Bronchial epithelial cell (primary cell): ENCODE measurements around the gene CCR5AS.

Experiments used
- DNase-seq: peaks from one replicate; pipeline ENCODE4 v3.0.0-alpha.2; 2010; ENCODE audit warnings: low read depth
- FAIRE-seq: peaks from 2 replicates; lab custom pipeline; 2011; peaks lifted over from hg19 to GRCh38; lab: Jason Lieb, UNC
- H3K27me3 ChIP-seq: 2 replicates; pipeline ENCODE4 v1.5.1; 2011; ENCODE audit warnings: low read length; ENCODE audit not compliant: control insufficient read depth, insufficient read depth
- H3K36me3 ChIP-seq: 2 replicates; pipeline ENCODE4 v1.5.1; 2011; ENCODE audit warnings: low read length; ENCODE audit not compliant: control insufficient read depth, insufficient read depth
- H3K4me3 ChIP-seq: 2 replicates; pipeline ENCODE4 v1.5.1; 2011; ENCODE audit warnings: mild to moderate bottlenecking, low read depth, low read length, control low read depth
- CTCF ChIP-seq: IDR thresholded peaks from 2 replicates; pipeline ENCODE4 v1.5.1; 2011; ENCODE audit warnings: mild to moderate bottlenecking, moderate library complexity, low read length, control low read depth, inconsistent platforms; ENCODE audit not compliant: insufficient read depth, severe bottlenecking

Gene CCR5AS

GRCh38 chr3:46398186-46398955 is 8.5 kb downstream of the CCR5AS start:
- no peaks in the 10 kb centered on the region for H3K36me3 ChIP-seq
- no peak for DNase-seq
- no peaks in the 10 kb centered on the region for H3K27me3 ChIP-seq
- H3K4me3 ChIP-seq: no peak overlapping the region
- no peak for FAIRE-seq
- no peak for TF ChIP-seq CTCF

- FAIRE-seq: no peak
- DNase-seq: no peak
Measured at GRCh38 chr3:46397111-46397510, 9.8 kb downstream of the CCR5AS start.

GRCh38 chr3:46395766-46396530 is 10.9 kb downstream of the CCR5AS start:
- TF ChIP-seq CTCF: no peak
- Histone ChIP-seq H3K4me3 (no peak overlapping the region), H3K27me3 (no peaks in the 10 kb centered on the region), H3K36me3 (no peaks in the 10 kb centered on the region)
- DNase-seq (no peak), FAIRE-seq (no peak)

More at GRCh38 chr3:46397111-46397510, 9.8 kb downstream of the CCR5AS start:
- TF ChIP-seq CTCF: no peak
- H3K4me3 ChIP-seq: no peak overlapping the region
- no peaks in the 10 kb centered on the region for H3K36me3 ChIP-seq
- H3K27me3 ChIP-seq: no peaks in the 10 kb centered on the region

- H3K27me3 ChIP-seq: no peaks in the 10 kb centered on the region
- no peaks in the 10 kb centered on the region for H3K36me3 ChIP-seq
- TF ChIP-seq CTCF: no peak
- FAIRE-seq (no peak), DNase-seq (no peak)
- H3K4me3 ChIP-seq: no peak overlapping the region
Measured at GRCh38 chr3:46395210-46395661, 11.6 kb downstream of the CCR5AS start.

GRCh38 chr3:46393554-46394434 is 13.1 kb downstream of the CCR5AS start:
- TF ChIP-seq CTCF: no peak
- DNase-seq (no peak), FAIRE-seq (no peak)
- H3K4me3 ChIP-seq: no peak overlapping the region
- no peaks in the 10 kb centered on the region for H3K27me3 ChIP-seq
- H3K36me3 ChIP-seq: no peaks in the 10 kb centered on the region
